ENCODE data around the gene RRP1.

The RRP1 gene

DNA sequence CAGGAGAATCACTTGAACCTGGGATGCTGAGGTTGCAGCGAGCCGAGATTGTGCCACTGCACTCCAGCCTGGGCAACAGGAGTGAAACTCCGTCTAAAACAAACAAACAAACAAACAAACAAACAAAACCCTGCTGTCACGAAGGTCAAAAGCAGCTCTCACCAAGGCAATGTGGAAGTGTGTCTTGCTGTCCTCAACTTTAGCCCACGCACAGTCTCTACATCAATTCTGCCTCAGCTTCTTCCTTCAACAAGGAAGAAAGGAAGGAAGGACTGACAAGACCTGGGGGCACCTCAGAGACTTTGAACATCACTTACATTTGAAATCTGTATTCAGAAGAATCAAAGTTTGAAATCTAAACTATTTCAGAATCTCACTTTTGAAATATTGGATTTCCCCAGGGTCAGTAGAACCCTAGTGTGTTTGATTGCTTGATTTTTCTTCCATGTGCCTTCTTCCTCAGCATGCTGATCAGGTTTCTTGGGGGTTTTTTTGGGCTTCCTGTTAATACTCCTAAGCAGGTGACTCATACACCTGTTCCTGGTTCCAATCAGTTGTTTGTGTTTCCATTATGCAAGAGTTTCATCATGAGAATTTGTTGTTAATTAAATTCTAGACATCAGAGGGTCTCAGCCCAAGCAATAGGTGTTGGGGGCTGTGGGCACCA, 6.8 kb upstream of the RRP1 start:
- no peak for DNase-seq
- Mint-ChIP-seq H3K4me3 (peak overlapping the region; percentile 14 to 57), H3K9me3 (no peaks in the 10 kb centered on the region), H3K27me3 (no peaks in the 10 kb centered on the region), H3K4me1 (peaks cover 50% of the 10 kb centered on the region), H3K27ac (peak overlapping the region; percentile 79 to 87)
- ATAC-seq = peak; percentile 71

DNA sequence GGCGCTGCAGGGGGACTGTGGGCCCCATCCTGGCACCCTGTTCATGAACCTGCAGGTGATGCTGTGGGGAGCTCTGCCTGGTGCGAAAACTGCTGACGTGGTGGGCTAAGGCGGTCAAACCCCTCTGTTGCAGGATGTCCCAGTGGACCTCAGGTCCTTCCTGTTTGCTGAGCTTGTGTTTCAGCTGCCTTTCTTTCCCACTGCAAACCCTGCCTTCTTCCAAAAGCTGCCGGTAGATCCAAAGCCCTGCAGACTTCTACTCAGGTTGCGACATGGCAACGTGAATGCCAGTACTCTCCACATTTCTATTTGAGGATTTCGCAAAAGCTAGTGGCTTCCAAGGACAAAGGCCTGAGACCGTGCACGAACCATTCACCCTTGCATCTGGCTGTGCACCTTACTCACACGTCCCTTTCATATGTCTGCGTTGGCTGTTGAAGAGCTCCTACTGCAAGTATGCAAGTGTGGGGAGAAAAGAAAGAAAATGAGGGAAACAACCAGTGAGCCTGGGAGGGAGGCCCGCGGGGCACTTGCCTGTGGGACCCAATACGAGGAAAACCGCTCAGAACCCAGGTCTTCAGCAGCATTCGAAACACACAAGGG, 6.2 kb upstream of the RRP1 start:
- peak in 1 of 2 donors; percentile 32 for DNase-seq
- Mint-ChIP-seq H3K27me3 (no peaks in the 10 kb centered on the region), H3K4me1 (peaks cover 44% of the 10 kb centered on the region), H3K27ac (peak overlapping the region; percentile 64 to 87), H3K9me3 (no peaks in the 10 kb centered on the region), H3K4me3 (peak overlapping the region; percentile 14 to 57)
- ATAC-seq = peak; percentile 59

DNA sequence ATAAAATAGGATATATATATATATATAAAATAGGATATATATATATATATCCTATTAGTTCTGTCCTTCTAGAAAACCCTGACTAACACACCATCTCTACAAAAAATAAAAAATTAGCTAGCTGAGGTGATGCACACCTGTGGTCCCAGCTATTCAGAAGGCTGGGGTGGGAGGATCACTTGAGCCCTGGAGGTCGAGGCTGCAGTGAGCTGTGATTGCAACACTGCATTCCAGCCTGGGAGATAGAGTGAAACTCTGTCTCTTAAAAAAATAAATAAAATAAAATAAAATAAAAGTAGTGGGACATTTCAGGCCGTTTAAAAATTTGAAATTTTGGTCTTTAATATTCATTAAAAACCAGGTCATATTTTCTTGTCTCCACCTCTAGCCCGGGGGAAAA, 4.2 kb upstream of the RRP1 start:
- no peak for DNase-seq
- no peak overlapping the region for H3K4me3 Mint-ChIP-seq
- H3K27me3 Mint-ChIP-seq = no peaks in the 10 kb centered on the region
- H3K27ac Mint-ChIP-seq = no peak overlapping the region
- no peaks in the 10 kb centered on the region for H3K9me3 Mint-ChIP-seq
- peaks cover 27% of the 10 kb centered on the region for H3K4me1 Mint-ChIP-seq
- no peak for ATAC-seq

DNA sequence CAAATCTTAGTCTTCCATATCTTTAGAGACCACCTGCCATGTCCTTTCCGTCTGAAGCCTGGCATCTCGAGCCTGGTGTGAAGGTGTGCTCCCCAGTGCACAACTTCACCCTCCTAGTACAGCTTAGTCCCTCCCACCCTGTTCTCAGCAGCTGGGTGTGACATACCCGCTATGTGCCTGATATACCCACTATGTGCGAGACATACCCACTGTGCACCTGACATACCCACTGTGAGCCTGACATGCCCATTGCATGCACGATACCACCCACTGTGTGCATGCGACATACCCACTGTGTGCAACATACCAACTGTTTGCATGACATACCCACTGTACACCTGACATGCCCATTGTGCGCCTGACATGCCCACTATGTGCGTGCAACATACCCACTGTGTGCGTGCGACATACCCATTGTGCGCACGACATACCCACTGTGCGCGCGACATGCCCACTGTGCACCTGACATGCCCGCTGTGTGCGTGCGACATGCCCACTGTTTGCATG, 3.0 kb upstream of the RRP1 start:
- no peak for DNase-seq
- no peak overlapping the region for H3K27ac Mint-ChIP-seq
- peaks cover 40% of the 10 kb centered on the region for H3K4me1 Mint-ChIP-seq
- ATAC-seq = peak; percentile 14
- no peaks in the 10 kb centered on the region for H3K9me3 Mint-ChIP-seq
- no peak overlapping the region for H3K4me3 Mint-ChIP-seq
- H3K27me3 Mint-ChIP-seq = no peaks in the 10 kb centered on the region

DNA sequence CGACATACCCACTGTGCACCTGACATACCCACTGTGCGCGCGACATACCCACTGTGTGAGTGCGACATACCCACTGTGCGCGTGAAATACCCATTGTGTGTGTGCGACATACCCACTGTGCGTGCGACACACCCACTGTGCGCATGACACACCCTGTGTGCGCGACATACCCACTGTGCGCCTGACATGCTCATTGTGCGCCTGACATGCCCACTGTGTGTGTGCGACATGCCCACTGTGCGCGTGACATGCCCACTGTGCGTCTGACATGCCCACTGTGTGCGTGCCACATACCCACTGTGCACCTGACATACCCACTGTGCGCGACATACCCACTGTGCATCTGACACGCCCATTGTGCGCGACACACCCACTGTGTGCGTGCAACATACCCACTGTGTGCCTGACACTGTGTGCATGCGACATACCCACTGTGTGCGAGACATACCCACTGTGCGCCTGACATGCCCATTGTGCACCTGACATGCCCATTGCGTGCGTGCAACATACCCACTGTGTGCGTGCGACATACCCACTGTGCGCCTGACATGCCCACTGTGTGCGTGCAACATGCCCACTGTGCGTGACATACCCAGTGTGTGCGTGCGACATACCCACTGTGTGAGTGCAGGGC, 2.5 kb upstream of the RRP1 start:
- no peak overlapping the region for H3K27ac Mint-ChIP-seq
- H3K27me3 Mint-ChIP-seq = no peaks in the 10 kb centered on the region
- H3K4me3 Mint-ChIP-seq = no peak overlapping the region
- H3K9me3 Mint-ChIP-seq = no peaks in the 10 kb centered on the region
- H3K4me1 Mint-ChIP-seq = peaks cover 41% of the 10 kb centered on the region
- DNase-seq = no peak
- no peak for ATAC-seq

DNA sequence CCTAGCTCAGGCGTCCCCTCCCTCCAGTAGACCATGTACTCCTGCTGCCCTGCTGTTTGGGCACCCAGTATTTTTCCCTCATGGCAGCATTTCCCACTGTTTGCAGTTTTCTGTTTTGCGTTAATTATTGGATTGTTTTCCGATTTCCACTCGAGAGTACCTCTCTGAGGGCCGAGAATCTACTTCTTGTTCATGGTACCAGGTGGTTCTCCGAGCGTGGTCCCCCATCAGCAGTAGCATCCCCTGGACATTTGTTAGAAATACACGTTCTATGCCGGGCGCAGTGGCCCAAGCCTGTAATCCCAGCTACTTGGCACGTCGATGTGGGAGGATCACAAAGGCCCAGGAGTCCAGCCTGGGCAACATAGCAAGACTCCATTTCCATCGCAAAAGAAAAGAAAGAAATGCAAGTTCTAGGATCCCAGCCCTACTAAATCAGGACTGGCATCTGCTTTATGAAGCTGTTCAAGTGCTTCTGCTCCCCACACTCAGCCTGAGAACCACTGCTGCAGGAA, 690 bp downstream of the RRP1 start:
- no peaks in the 10 kb centered on the region for H3K9me3 Mint-ChIP-seq
- ATAC-seq (no peak), DNase-seq (no peak)
- peak overlapping the region; percentile 95 to 99 for H3K4me3 Mint-ChIP-seq
- peak overlapping the region; percentile 88 to 99 for H3K27ac Mint-ChIP-seq
- peaks cover 47% of the 10 kb centered on the region for H3K4me1 Mint-ChIP-seq
- no peaks in the 10 kb centered on the region for H3K27me3 Mint-ChIP-seq

DNA sequence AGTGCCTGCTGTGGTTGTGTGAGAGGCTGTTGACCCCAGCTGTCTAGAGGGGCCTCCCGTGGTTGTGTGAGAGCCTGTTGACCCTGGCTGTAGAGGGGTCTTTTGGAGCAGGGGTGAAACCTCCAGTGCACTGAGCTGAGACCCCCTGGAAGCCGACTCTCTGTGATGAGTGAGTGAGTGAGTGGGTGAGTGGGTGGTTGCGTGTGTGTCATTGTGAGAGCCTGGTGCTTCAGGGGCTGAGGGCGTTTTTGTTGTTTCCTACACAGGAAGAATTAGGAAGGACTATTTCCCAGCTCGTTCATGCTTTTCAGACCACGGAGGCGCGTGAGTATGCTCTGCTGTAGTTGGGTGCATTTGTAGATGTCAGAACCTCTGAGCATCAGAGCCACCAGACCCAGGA, 3.0 kb downstream of the RRP1 start:
- Mint-ChIP-seq H3K27me3 (no peaks in the 10 kb centered on the region), H3K4me1 (peaks cover 50% of the 10 kb centered on the region), H3K4me3 (peak overlapping the region in 1 of 2 donors; percentile 53), H3K9me3 (no peaks in the 10 kb centered on the region), H3K27ac (peak overlapping the region in 1 of 2 donors; percentile 44)
- ATAC-seq (no peak), DNase-seq (no peak)

DNA sequence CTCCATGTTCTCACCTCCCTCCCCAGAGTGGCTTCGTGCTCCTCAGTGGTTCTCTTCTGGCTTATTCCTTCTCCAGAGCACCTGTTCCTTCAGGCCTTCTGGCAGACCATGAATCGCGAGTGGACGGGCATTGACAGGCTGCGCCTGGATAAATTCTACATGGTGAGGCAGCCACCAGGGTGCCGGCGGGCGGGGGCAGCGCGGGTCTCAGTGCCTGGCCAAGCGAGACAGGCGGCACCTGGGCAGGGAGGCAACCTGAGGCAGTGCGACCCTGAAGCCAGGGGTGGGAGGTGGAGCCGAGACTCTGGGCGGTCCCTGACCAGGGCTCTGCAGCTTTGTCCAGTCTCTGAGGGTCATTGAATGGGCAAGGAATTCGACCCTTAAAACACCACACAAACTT, 3.9 kb downstream of the RRP1 start:
- Mint-ChIP-seq H3K4me1 (peaks cover 50% of the 10 kb centered on the region), H3K27ac (no peak overlapping the region), H3K27me3 (no peaks in the 10 kb centered on the region), H3K4me3 (no peak overlapping the region), H3K9me3 (no peaks in the 10 kb centered on the region)
- ATAC-seq = no peak
- no peak for DNase-seq

DNA sequence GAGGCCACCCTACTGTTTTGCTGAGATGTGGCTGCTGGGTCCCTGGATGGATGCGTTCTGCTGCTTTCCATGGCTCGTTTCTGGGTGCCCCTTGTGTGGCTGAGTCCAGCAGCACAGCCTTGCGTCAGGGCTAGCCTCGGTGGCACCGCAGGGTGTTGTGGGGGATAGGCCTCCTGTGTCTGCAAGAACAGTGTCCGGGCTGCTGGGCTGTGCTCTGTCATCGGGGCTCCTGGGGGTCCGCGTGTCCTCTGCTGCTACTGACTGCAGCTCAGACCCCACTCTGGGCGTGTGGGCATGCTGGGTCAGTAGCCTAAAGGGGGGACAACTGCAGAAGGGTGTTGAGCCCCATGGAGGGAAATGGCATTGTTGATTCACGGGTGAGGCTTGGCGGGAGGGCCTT, 4.9 kb downstream of the RRP1 start:
- H3K27ac Mint-ChIP-seq = peak overlapping the region in 1 of 2 donors; percentile 19
- DNase-seq = no peak

DNA sequence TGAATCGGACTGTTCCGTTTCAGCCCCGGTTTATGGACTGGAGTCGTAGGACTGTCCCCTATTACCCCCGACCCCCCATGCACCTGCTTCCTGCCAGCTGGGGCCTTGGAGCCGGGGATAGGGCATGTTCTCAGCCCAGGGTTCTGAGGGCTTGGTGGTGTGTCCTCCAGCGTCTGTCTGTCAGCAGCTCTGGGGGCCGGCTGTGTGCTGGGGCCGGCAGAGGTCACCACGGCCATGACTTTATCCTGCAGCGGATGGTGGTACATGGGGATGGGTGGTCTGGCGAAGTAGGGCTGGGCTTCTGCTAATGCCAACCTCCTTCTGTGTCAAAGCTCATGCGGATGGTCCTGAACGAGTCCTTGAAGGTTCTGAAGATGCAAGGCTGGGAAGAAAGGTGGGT, 5.5 kb downstream of the RRP1 start:
- H3K9me3 Mint-ChIP-seq = no peaks in the 10 kb centered on the region
- no peak for DNase-seq
- H3K4me1 Mint-ChIP-seq = peaks cover 50% of the 10 kb centered on the region
- H3K4me3 Mint-ChIP-seq = no peak overlapping the region
- no peak for ATAC-seq
- peak overlapping the region in 1 of 2 donors; percentile 49 for H3K27ac Mint-ChIP-seq
- no peaks in the 10 kb centered on the region for H3K27me3 Mint-ChIP-seq

More for the DNA sequence above, 4.9 kb downstream of the RRP1 start:
- Mint-ChIP-seq H3K27me3 (no peaks in the 10 kb centered on the region), H3K4me3 (no peak overlapping the region), H3K9me3 (no peaks in the 10 kb centered on the region), H3K4me1 (peaks cover 50% of the 10 kb centered on the region)
- no peak for ATAC-seq

DNA sequence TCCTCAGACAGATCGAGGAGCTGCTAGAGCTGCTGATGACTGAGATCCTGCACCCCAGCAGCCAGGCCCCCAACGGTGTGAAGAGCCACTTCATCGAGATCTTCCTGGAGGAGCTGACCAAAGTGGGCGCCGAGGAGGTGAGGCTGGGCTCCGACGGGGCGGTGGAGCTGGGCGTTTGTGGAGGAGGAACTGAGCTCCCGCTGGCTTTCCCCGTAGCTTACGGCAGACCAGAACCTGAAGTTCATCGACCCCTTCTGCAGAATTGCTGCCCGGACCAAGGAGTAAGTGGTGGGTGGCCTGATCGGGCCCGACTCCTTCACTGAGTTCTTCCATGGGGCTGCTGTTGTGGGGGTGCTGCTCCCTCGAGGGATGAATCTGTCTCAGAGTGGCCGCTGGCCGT, 8.0 kb downstream of the RRP1 start:
- no peak for DNase-seq
- no peak overlapping the region for H3K27ac Mint-ChIP-seq
- no peaks in the 10 kb centered on the region for H3K9me3 Mint-ChIP-seq
- peaks cover 25% of the 10 kb centered on the region for H3K4me1 Mint-ChIP-seq
- no peak overlapping the region for H3K4me3 Mint-ChIP-seq
- H3K27me3 Mint-ChIP-seq = no peaks in the 10 kb centered on the region
- no peak for ATAC-seq

DNA sequence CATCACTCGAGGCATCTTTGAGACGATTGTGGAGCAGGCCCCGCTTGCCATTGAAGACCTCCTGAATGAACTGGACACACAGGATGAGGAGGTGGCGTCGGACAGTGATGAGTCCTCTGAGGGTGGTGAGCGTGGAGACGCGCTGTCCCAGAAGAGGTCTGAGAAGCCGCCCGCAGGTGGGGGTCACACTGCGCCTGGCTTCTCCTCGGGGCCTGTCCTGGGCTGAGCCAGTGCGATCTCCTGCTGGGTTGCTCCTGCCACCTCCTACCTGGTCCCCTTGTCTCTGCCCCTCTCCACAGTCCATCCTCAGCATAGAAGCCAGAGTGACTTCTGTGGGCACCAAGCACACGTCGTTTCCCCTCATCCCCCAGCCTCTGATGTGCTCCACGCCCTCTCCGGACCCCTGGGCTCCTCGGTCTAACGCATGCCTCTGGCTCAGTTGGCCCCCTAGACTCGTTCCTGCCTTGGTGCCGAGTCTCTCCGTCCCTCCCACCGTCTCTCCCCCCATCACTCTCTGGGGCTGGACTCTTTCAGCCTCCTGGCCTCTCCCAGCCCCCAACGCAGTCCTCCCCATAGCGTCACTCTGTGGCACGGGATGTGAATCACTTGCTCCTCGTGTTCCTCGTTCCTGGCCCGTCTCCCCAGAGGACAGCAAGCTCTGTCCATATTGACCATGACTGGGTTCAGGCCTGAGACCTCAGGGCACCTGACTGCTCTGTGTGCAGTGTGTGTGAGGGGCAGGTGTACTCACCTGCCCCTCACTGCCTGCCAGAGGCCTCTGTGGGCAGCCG, 8.7 kb downstream of the RRP1 start:
- Mint-ChIP-seq H3K4me1 (peaks cover 20% of the 10 kb centered on the region), H3K4me3 (no peak overlapping the region), H3K27ac (peak overlapping the region in 1 of 2 donors; percentile 31), H3K27me3 (no peaks in the 10 kb centered on the region), H3K9me3 (no peaks in the 10 kb centered on the region)
- no peak for DNase-seq
- peak; percentile 40 for ATAC-seq

DNA sequence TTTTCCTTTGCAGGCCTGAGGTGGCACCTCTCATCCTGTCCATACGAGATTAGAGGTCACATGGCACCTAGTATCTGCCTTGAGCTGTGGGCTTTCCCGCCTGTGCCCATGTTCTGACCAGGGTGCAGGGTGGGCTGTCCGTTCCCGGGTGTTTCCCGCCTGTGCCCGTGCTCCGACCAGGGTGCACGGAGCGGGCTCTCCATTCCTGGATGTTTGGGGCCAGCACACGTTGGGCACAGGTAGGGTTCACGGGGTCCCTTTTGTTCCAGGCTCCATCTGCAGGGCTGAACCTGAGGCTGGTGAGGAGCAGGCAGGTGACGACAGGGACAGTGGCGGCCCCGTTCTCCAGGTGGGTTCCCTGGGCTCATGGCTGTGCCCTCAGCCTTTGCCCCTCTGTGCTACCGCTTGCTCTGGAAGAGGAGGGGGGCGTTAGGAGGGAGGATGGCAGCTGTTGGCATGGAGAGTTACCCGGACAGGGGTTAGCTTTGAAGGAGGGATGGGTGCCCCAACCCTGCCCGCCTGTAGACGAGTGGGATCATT, 10.0 kb downstream of the RRP1 start:
- Mint-ChIP-seq H3K9me3 (no peaks in the 10 kb centered on the region), H3K27ac (no peak overlapping the region), H3K4me3 (no peak overlapping the region), H3K27me3 (no peaks in the 10 kb centered on the region), H3K4me1 (peaks cover 19% of the 10 kb centered on the region)
- DNase-seq (no peak), ATAC-seq (no peak)

DNA sequence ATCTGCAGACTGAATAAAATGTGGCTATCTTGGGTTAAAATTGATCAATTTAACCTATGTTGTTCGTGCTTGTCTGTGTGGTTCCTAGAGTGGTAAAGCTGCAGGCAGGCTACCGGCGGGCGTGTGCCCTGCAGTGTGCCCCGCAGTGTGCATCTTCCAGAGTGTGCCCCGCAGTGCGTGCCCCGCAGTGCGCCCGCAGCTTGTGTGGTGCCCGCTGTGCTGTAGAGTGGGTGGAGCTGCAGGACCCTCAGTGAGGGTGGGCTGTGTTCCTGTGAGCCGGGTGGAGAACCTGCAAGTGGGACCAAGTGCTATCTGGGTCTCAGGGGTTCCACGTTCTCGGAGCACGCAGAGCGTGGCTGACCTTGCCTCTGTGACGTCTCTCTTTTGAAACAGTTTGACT, 10.7 kb downstream of the RRP1 start:
- Mint-ChIP-seq H3K4me1 (peaks cover 13% of the 10 kb centered on the region), H3K27ac (peak overlapping the region in 1 of 2 donors; percentile 74), H3K27me3 (no peaks in the 10 kb centered on the region), H3K4me3 (no peak overlapping the region), H3K9me3 (no peaks in the 10 kb centered on the region)
- ATAC-seq (no peak), DNase-seq (no peak)

DNA sequence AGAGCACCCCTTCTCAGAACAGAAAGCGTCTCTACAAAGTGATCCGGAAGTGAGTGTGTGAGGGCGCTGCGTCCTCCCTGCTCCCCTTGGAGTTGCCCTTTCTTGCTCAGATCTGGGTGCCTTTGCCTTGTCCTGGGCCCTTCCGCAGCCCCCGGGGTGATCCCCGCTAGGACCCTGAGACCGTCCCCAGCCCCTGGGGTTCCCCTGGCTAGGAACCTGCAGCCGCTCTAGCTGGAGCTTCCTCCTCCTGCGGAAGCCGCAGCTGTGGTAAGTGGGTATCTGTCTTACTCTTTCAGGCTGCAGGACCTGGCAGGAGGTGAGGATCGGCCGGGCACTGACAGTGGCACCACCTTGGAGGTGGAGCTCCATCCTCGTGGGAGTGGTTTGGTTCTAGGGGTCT, 11.2 kb downstream of the RRP1 start:
- peaks cover 11% of the 10 kb centered on the region for H3K4me1 Mint-ChIP-seq
- no peak overlapping the region for H3K4me3 Mint-ChIP-seq
- no peak for DNase-seq
- ATAC-seq = no peak
- peak overlapping the region in 1 of 2 donors; percentile 74 for H3K27ac Mint-ChIP-seq
- no peaks in the 10 kb centered on the region for H3K27me3 Mint-ChIP-seq
- H3K9me3 Mint-ChIP-seq = no peaks in the 10 kb centered on the region
